ENCODE results near the gene CFAP210. TPM values are rescaled to one million over a fixed set of nuclear protein-coding genes. Genes with fewer than 3 reads are reported as not detected.

CFAP210 gene
- total and polyA plus RNA-seq, 10 of the 15 experiments (the other 5 are each of a cell fraction or from before 2014, with no cell fraction given), result not detected

DNA sequence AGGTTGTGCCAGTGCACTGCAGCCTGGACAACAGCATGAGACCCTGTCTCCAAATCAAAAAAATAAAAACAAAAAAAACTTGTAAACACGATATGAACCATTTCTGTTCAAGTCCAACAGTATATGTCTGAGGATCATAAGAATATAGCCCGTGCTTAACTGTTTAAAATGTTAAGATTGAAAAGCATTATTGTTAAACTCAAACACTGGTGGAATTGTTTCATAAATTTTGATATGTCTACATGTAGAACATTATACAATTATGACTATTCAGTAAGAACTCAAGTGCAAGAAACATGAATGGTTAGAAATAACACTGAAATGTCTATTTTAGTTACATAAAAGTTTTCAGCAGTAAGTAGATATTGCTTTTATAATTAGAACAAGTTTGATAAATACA, 80.3 kb downstream of the CFAP210 start:
- no peak overlapping the region for H3K4me2 ChIP-seq (ENCODE audit: control insufficient read depth, insufficient read depth)
- in situ Hi-C loops (cut with MboI) (no loop called here), intact Hi-C loops (cut with micrococcal nuclease; ENCODE audit: unreplicated experiment) (no loop called here)
- no peaks in the 10 kb centered on the region; the same call in 1 of the 2 replicates for H3K79me2 ChIP-seq (ENCODE audit: control insufficient read depth, insufficient read depth, low read length)
- ChIA-PET CTCF (interaction anchor here (1.3 kb wide), 1 partner anchor 11 kb away, joined by 5 read pairs; no protein-coding TSS in a partner anchor), RAD21 (ENCODE audit: unreplicated experiment) (interaction anchor here (0.9 kb wide), 1 partner anchor 17 kb away, joined by 4 read pairs; no protein-coding TSS in a partner anchor), SMC1A (ENCODE audit: uncharacterized antibody, unreplicated experiment) (interaction anchor here (0.6 to 1.8 kb wide), 3 partner anchors 10 to 17 kb away, joined by 3 to 7 read pairs (median 3); no protein-coding TSS in a partner anchor), POLR2A (interaction anchor here (0.5 kb wide), 1 partner anchor 17 kb away, joined by 3 read pairs; no protein-coding TSS in a partner anchor)
- no peak overlapping the region for H2AFZ ChIP-seq (ENCODE audit: control insufficient read depth, low read depth, low read length)
- H3K9me3 ChIP-seq (replicated peaks; ENCODE audit: control insufficient read depth, insufficient read depth, low read length), result peaks cover 5% of the 10 kb centered on the region; the same call in 2 of the 3 replicates
- H3K4me1 ChIP-seq (ENCODE audit: control insufficient read depth, insufficient read depth, low read length), result no peaks in the 10 kb centered on the region
- 96% methylated on average over 2 of the region's 2 CpGs for WGBS (ENCODE audit: insufficient coverage, insufficient replicate concordance, low lambda C conversion rate, missing lambda C conversion rate)
- no peak overlapping the region for H3K9ac ChIP-seq (ENCODE audit: control insufficient read depth, insufficient read depth, low read length)
- no peaks in the 10 kb centered on the region for H4K20me1 ChIP-seq (ENCODE audit: control insufficient read depth, insufficient read depth)
- no peak overlapping the region for H3K27ac ChIP-seq (ENCODE audit: control insufficient read depth, insufficient read depth)
- DNase-seq (ENCODE audit: low read depth, low spot score) (no peak), FAIRE-seq (no peak), ATAC-seq (no peak)
- no peaks in the 10 kb centered on the region for H3K27me3 ChIP-seq (replicated peaks in 1 of 2; ENCODE audit: control insufficient read depth in 2 of 2, insufficient read depth in 2 of 2, low read length in 1 of 2)
- BruUV-seq (replicated peaks), result no TSS peak
- no peak overlapping the region for H3K4me3 ChIP-seq
- TF ChIP-seq CREB1 (IDR thresholded peaks at IDR 0.05; ENCODE audit: low read depth), result no peak
- TF ChIP-seq, protein P1, sequence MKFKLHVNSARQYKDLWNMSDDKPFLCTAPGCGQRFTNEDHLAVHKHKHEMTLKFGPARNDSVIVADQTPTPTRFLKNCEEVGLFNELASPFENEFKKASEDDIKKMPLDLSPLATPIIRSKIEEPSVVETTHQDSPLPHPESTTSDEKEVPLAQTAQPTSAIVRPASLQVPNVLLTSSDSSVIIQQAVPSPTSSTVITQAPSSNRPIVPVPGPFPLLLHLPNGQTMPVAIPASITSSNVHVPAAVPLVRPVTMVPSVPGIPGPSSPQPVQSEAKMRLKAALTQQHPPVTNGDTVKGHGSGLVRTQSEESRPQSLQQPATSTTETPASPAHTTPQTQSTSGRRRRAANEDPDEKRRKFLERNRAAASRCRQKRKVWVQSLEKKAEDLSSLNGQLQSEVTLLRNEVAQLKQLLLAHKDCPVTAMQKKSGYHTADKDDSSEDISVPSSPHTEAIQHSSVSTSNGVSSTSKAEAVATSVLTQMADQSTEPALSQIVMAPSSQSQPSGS (IDR thresholded peaks at IDR 0.05; ENCODE audit: low read length), result no peak
- TF ChIP-seq, protein P2, sequence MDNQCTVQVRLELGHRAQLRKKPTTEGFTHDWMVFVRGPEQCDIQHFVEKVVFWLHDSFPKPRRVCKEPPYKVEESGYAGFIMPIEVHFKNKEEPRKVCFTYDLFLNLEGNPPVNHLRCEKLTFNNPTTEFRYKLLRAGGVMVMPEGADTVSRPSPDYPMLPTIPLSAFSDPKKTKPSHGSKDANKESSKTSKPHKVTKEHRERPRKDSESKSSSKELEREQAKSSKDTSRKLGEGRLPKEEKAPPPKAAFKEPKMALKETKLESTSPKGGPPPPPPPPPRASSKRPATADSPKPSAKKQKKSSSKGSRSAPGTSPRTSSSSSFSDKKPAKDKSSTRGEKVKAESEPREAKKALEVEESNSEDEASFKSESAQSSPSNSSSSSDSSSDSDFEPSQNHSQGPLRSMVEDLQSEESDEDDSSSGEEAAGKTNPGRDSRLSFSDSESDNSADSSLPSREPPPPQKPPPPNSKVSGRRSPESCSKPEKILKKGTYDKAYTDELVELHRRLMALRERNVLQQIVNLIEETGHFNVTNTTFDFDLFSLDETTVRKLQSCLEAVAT (IDR thresholded peaks at IDR 0.05), result no peak
- no peak for TF ChIP-seq CEBPB (IDR thresholded peaks at IDR 0.05; ENCODE audit: borderline replicate concordance in 1 of 2, low read depth in 2 of 2, low read length in 2 of 2)
- TF ChIP-seq, protein P3, sequence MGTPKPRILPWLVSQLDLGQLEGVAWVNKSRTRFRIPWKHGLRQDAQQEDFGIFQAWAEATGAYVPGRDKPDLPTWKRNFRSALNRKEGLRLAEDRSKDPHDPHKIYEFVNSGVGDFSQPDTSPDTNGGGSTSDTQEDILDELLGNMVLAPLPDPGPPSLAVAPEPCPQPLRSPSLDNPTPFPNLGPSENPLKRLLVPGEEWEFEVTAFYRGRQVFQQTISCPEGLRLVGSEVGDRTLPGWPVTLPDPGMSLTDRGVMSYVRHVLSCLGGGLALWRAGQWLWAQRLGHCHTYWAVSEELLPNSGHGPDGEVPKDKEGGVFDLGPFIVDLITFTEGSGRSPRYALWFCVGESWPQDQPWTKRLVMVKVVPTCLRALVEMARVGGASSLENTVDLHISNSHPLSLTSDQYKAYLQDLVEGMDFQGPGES (IDR thresholded peaks at IDR 0.05), result no peak
- peaks cover 4 to 42% of the 10 kb centered on the region in 2 experiments for H3K36me3 ChIP-seq (ENCODE audit: control insufficient read depth in 2 of 2, insufficient read depth in 2 of 2, low read length in 1 of 2)

Data from GM12878 (cell line).